SJSA1 (cell line): Measurements from ENCODE around the gene NYNRIN. TPM values are rescaled to one million over a fixed set of nuclear protein-coding genes. Genes with fewer than 3 reads are reported as not detected.

Experiments
- DNase-seq, 2 experiments: peaks; one replicate each; pipeline ENCODE4 v3.0.0-alpha.2; 2015 to 2020; ENCODE audit warnings: low spot score in 2 of 2, low read depth in 1 of 2
- H3K27ac ChIP-seq: fragments of 250-450 bp; sonication (Bioruptor Pico); 2 replicates; pipeline ENCODE4 v1.5.1; 2020; ENCODE audit warnings: mild to moderate bottlenecking, moderate library complexity
- H3K27me3 ChIP-seq: fragments of 250-450 bp; sonication (Bioruptor Pico); replicated peaks from 2 replicates; pipeline ENCODE4 v1.5.1; 2020; ENCODE audit warnings: mild to moderate bottlenecking, moderate library complexity
- H3K36me3 ChIP-seq: fragments of 250-450 bp; sonication (Bioruptor Pico); 2 replicates; pipeline ENCODE4 v1.5.1; 2020; ENCODE audit warnings: mild to moderate bottlenecking
- H3K4me1 ChIP-seq: fragments of 250-450 bp; sonication (Bioruptor Pico); replicated peaks from 2 replicates; pipeline ENCODE4 v1.6.1; 2021; ENCODE audit warnings: mild to moderate bottlenecking
- H3K4me3 ChIP-seq: fragments of 250-450 bp; sonication (Bioruptor Pico); 2 replicates; pipeline ENCODE4 v1.5.1; 2020; ENCODE audit warnings: mild to moderate bottlenecking
- H3K9me3 ChIP-seq: fragments of 250-450 bp; sonication (Bioruptor Pico); replicated peaks from 2 replicates; pipeline ENCODE4 v1.5.1; 2020; ENCODE audit warnings: mild to moderate bottlenecking
- total RNA-seq: library from RNA; depleted of rRNA; stranded (reverse); fragments of >200 nt; shearing (Covaris generic); gene quantifications from 2 replicates; pipeline ENCODE4 v1.2.3, GENCODE V29; 2014

Gene NYNRIN
- total RNA-seq, 1 experiment from 2014 or later: 0.87 TPM

DNA sequence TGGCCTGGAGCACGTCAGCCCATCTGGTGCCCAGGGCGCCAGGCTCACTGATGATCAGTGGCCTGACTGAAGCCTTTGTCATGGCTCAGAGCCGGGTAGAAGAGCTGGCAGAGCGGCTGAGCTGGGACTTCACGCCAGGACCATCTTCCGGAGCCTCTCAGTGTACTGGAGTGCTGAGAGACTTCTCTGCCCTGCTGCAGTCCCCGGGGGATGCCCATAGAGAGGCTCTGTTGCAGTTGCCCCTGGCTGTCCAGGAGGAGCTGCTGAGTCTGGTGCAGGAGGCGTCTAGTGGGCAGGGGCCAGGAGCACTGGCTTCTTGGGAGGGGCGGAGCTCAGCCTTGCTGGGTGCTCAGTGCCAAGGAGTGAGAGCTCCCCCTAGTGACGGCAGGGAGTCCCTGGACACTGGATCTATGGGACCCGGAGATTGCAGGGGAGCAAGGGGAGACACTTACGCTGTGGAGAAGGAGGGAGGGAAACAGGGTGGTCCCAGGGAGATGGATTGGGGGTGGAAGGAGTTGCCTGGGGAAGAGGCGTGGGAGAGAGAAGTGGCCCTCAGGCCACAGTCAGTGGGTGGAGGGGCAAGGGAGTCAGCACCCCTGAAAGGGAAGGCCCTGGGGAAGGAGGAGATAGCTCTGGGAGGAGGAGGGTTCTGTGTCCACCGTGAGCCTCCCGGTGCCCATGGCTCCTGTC is 32.9 kb downstream of the NYNRIN start:
- peaks cover 62% of the 10 kb centered on the region for H3K36me3 ChIP-seq
- H3K4me1 ChIP-seq: peaks cover 26% of the 10 kb centered on the region
- no peaks in the 10 kb centered on the region for H3K9me3 ChIP-seq
- H3K27me3 ChIP-seq: no peaks in the 10 kb centered on the region
- peak; percentile 72 to 95 for DNase-seq
- no peak overlapping the region for H3K27ac ChIP-seq
- H3K4me3 ChIP-seq: no peak overlapping the region

- DNase-seq: no peak
- peaks cover 26% of the 10 kb centered on the region for H3K4me1 ChIP-seq
- no peaks in the 10 kb centered on the region for H3K27me3 ChIP-seq
- H3K36me3 ChIP-seq: peaks cover 69% of the 10 kb centered on the region
- H3K27ac ChIP-seq: no peak overlapping the region
- H3K4me3 ChIP-seq: no peak overlapping the region
- no peaks in the 10 kb centered on the region for H3K9me3 ChIP-seq
Measured at GRCh38 chr14:24432259-24433131, 33.7 kb downstream of the NYNRIN start.

DNA sequence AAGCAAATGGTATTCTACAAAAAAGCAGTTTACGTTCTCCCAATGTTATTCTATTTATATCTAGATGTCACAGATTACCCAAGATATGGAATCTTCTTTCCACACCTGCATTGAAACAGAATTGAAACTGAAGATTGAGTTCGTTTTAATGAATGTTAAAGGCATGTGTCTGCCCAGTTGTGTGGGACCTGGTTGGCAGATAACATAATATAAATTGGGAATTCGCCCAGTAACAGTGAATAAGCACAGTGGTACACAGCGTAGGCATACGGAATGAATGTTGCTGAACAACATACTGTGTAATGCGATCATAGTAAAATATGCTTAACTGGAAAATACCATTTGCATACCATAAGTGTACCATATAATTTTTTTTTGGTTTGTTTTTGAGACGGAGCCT is 35.2 kb downstream of the NYNRIN start:
- peaks cover 25% of the 10 kb centered on the region for H3K4me1 ChIP-seq
- no peaks in the 10 kb centered on the region for H3K27me3 ChIP-seq
- peaks cover 85% of the 10 kb centered on the region for H3K36me3 ChIP-seq

DNA sequence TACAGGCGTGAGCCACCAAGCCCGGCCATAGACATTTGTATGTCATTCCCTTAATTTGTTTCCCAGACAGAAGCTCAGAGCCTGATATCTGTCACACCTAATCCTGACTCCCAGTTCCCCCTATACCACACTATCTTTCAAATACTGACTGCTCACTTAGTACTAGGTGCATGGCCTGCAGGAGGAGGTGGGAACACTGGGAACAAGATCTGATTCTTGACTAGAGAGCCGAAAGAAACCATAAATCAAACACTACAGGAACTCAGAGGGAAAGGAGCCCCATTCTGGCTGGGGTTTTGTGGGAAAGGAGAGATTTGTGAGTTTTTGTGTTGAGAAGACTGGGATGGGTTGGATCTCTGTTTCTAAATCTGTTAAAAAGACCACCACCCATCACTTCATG is 35.9 kb downstream of the NYNRIN start:
- Histone ChIP-seq H3K9me3 (no peaks in the 10 kb centered on the region), H3K4me1 (peaks cover 18% of the 10 kb centered on the region), H3K36me3 (peaks cover 91% of the 10 kb centered on the region), H3K27me3 (no peaks in the 10 kb centered on the region), H3K4me3 (no peak overlapping the region), H3K27ac (no peak overlapping the region)
- no peak for DNase-seq

More for the DNA sequence above, 35.2 kb downstream of the NYNRIN start:
- no peak for DNase-seq
- Histone ChIP-seq H3K9me3 (no peaks in the 10 kb centered on the region), H3K27ac (no peak overlapping the region), H3K4me3 (no peak overlapping the region)

DNA sequence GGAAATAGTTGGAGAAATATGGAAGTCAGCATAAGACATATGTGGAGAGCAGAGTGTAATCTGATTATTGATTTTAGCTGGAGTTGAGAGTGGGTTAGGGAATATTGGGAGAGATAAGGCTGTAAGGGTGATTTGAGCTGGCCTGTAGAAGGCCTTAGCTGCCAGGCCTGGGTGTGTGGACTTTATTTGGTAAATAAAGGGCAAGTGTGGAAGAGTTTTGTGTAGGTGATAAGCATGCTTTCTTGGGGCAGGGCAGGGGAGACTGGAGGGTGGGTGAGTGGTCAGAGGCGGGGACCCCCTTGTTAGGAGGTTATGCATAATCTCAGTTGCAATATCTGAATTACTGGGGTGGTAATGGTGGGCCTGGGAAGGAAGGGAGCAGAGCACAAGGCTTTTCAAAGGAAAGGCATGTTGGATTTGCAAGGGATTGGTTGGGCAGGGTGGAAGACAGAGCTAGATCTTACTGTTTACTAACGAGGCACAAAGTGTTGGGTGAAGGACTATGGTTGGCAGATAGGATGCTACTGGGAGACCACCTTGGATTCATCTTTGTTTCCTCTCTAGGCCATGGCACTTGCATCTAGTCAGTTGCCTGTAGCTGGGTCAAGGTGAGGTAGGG is 36.5 kb downstream of the NYNRIN start:
- peaks cover 97% of the 10 kb centered on the region for H3K36me3 ChIP-seq
- H3K27ac ChIP-seq: no peak overlapping the region

DNA sequence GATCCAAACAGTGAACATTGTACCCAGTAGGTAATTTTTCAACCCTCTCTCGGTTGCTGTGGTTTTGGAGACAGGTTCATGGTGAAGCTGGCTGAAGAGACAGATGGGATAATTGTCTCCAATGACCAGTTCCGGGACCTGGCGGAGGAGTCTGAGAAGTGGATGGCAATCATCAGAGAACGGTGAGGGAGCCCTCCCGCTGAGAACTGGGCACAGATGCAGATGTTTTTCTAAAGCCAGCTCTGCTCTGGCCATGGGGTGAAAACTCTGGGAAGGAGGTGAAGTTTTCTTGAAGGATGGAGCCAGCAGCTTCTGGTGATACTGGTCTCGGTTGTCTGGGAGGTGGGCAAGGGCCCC is 37.2 kb downstream of the NYNRIN start:
- H3K27me3 ChIP-seq: no peaks in the 10 kb centered on the region
- peaks cover 12% of the 10 kb centered on the region for H3K4me1 ChIP-seq
- no peak for DNase-seq
- no peak overlapping the region for H3K4me3 ChIP-seq
- peaks cover 99% of the 10 kb centered on the region for H3K36me3 ChIP-seq
- H3K27ac ChIP-seq: no peak overlapping the region
- no peaks in the 10 kb centered on the region for H3K9me3 ChIP-seq

More for the DNA sequence above, 36.5 kb downstream of the NYNRIN start:
- H3K4me3 ChIP-seq: no peak overlapping the region
- H3K9me3 ChIP-seq: no peaks in the 10 kb centered on the region
- peaks cover 18% of the 10 kb centered on the region for H3K4me1 ChIP-seq
- no peak for DNase-seq
- H3K27me3 ChIP-seq: no peaks in the 10 kb centered on the region

DNA sequence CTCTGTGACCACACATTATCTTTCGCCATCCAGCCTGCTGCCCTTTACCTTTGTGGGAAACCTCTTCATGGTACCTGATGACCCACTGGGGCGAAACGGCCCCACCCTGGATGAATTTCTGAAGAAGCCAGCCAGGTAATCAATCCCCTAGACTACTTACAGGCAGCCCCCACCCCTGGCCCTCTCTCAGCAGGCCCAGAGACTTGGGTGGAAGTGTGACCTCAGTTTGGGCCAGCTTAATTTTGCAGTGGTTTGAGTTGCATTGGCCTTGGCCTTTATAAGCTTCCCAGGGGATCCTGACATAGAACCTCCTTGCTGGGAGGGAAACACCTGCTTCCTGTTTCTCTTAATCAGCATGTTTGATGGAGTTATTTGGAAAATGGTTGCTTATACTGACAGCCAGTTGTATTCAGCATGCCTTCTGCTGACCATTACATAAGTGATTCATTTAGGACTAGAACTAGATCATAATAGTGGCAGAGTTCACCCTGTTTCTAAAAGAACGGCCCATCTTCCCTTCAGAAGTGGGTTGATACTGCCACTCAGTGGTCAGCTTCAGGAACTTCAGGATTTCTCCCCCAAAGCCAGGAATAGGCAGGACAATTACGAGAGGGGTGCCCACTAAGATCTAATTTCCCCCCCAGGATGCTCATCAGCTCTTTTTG is 37.7 kb downstream of the NYNRIN start:
- H3K4me1 ChIP-seq: peaks cover 7% of the 10 kb centered on the region
- no peaks in the 10 kb centered on the region for H3K27me3 ChIP-seq
- peak in 1 of 2 experiments; percentile 53 for DNase-seq
- H3K9me3 ChIP-seq: no peaks in the 10 kb centered on the region
- H3K36me3 ChIP-seq: peaks cover 97% of the 10 kb centered on the region
- no peak overlapping the region for H3K4me3 ChIP-seq
- H3K27ac ChIP-seq: no peak overlapping the region

DNA sequence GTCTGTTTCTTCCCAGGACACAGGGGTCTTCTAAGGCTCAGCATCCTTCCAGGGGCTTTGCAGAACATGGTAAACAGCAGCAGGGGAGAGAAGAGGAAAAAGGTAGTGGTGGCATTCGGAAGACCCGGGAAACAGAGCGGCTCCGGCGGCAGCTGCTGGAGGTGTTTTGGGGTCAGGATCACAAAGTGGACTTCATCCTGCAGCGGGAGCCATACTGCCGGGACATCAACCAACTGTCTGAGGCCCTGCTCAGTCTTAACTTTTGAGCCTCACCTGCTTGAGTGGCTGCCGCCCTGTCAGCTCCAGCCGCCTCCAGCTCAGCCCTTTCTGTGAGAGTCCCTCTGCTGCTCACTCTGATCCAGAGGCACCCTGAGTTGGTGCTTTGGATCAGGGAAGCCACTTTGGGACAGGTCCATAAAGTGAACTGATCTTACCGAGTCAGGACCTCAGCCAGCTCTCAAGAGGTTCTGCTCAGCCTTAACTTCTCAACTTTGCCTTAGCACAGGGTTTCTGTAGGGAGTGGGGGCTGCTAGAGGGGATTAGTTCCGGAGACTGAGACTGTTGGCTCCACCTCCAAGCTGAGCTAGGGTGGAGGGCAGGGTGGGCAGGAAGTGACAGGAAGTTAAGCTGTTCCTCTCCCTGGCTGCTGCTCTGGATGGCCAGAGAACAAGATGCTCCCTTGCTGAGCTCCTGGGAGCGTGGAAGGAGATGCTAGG is 38.4 kb downstream of the NYNRIN start:
- no peak overlapping the region for H3K27ac ChIP-seq
- H3K36me3 ChIP-seq: peaks cover 90% of the 10 kb centered on the region
- no peaks in the 10 kb centered on the region for H3K9me3 ChIP-seq
- no peak for DNase-seq
- no peak overlapping the region for H3K4me3 ChIP-seq
- H3K4me1 ChIP-seq: no peaks in the 10 kb centered on the region; the same call in none of the 2 replicates
- no peaks in the 10 kb centered on the region for H3K27me3 ChIP-seq

- DNase-seq: no peak
- Histone ChIP-seq H3K36me3 (peaks cover 85% of the 10 kb centered on the region), H3K27me3 (no peaks in the 10 kb centered on the region), H3K4me3 (no peak overlapping the region), H3K27ac (no peak overlapping the region), H3K4me1 (no peaks in the 10 kb centered on the region; the same call in 1 of the 2 replicates), H3K9me3 (no peaks in the 10 kb centered on the region)
Measured at GRCh38 chr14:24437736-24438067, 38.9 kb downstream of the NYNRIN start.

- H3K36me3 ChIP-seq: peaks cover 77% of the 10 kb centered on the region
- peaks cover 1% of the 10 kb centered on the region; the same call in 1 of the 2 replicates for H3K4me1 ChIP-seq
Measured at GRCh38 chr14:24438223-24439097, 39.7 kb downstream of the NYNRIN start.

GRCh38 chr14:24439257-24439656 is 40.5 kb downstream of the NYNRIN start:
- Histone ChIP-seq H3K4me3 (no peak overlapping the region), H3K4me1 (peaks cover 3% of the 10 kb centered on the region; the same call in 1 of the 2 replicates), H3K27ac (no peak overlapping the region), H3K36me3 (peaks cover 69% of the 10 kb centered on the region), H3K9me3 (no peaks in the 10 kb centered on the region), H3K27me3 (no peaks in the 10 kb centered on the region)
- DNase-seq: no peak

More at GRCh38 chr14:24438223-24439097, 39.7 kb downstream of the NYNRIN start:
- Histone ChIP-seq H3K9me3 (no peaks in the 10 kb centered on the region), H3K27me3 (no peaks in the 10 kb centered on the region), H3K4me3 (no peak overlapping the region), H3K27ac (no peak overlapping the region)
- DNase-seq: no peak

DNA sequence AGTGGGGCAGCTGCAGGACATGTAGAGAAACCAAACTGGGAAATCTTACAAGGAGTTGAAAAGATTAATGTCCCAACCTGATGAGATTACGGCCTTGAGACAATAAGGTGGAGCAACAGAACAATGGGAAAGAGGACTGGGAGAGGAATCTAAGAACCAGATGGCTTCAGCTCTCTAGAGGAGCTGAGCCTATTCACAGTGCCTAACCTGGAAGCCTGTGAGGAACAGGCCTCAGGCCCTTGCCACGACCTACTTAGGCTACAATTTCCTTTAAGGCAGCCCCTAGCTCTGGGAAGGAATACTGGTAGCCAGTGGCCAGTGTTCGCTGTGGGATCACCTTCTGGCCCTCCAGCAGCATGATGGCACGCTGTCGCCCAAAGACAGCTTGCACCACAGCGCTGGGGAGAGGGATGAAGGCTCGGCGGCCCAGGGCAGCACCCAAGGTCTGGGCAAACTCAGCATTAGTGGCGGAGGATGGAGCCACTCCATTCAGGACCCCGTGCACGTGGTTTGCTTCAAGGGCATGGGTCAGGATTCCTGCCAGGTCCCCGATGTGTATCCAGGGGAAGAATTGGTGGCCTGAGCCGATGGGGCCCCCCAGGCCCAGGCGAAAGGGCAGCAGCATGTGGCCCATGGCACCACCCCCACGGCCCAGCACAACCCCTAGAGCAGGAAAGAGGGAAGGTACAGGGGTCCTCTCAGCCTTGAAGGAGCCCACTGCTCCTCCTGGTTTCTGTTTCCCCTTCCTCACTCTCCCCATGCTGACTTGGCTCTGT is 41.2 kb downstream of the NYNRIN start:
- no peak overlapping the region for H3K4me3 ChIP-seq
- H3K9me3 ChIP-seq: no peaks in the 10 kb centered on the region
- DNase-seq: no peak
- no peak overlapping the region for H3K27ac ChIP-seq
- H3K36me3 ChIP-seq: peaks cover 63% of the 10 kb centered on the region
- H3K27me3 ChIP-seq: no peaks in the 10 kb centered on the region
- peaks cover 3% of the 10 kb centered on the region; the same call in 1 of the 2 replicates for H3K4me1 ChIP-seq
